H7 (cell line): Measurements from ENCODE around the gene NCOA6. TPM values are rescaled to one million over a fixed set of nuclear protein-coding genes. Genes with fewer than 3 reads are reported as not detected.

ENCODE experiments used
- DNase-seq: peaks from one replicate; pipeline ENCODE4 v3.0.0; 2012
- H3K27me3 ChIP-seq: 2 replicates; pipeline ENCODE4 v1.6.0; 2011; ENCODE audit warnings: mild to moderate bottlenecking, low read length; ENCODE audit not compliant: control insufficient read depth, insufficient read depth
- H3K36me3 ChIP-seq: replicated peaks from 2 replicates; pipeline ENCODE4 v1.5.1; 2011; ENCODE audit warnings: low read length; ENCODE audit not compliant: control insufficient read depth, insufficient read depth
- H3K4me3 ChIP-seq: 2 replicates; pipeline ENCODE4 v1.5.1; 2011; ENCODE audit warnings: low read depth, mild to moderate bottlenecking, control low read depth, low read length, moderate library complexity; ENCODE audit not compliant: insufficient read depth
- total RNA-seq: library from RNA; depleted of rRNA; stranded (reverse); fragments of >200 nt; shearing (Covaris generic); gene quantifications from 2 replicates; pipeline ENCODE4 v1.2.3, GENCODE V29; 2014

Gene NCOA6
- total RNA-seq, 1 experiment from 2014 or later, result 3.7 TPM

- no peak overlapping the region for H3K4me3 ChIP-seq
- no peak for DNase-seq
- peaks cover 18% of the 10 kb centered on the region for H3K27me3 ChIP-seq
- H3K36me3 ChIP-seq, result no peaks in the 10 kb centered on the region
Measured at GRCh38 chr20:34712525-34713192, 112.8 kb downstream of the NCOA6 start.

- H3K27me3 ChIP-seq, result peaks cover 18% of the 10 kb centered on the region
- no peak overlapping the region for H3K4me3 ChIP-seq
- no peaks in the 10 kb centered on the region for H3K36me3 ChIP-seq
- no peak for DNase-seq
Measured at GRCh38 chr20:34711813-34712430, 113.5 kb downstream of the NCOA6 start.

GRCh38 chr20:34710861-34711574 lies 114.4 kb downstream of the NCOA6 start:
- H3K27me3 ChIP-seq, result peaks cover 18% of the 10 kb centered on the region
- H3K4me3 ChIP-seq, result no peak overlapping the region
- no peak for DNase-seq
- H3K36me3 ChIP-seq, result no peaks in the 10 kb centered on the region

- H3K4me3 ChIP-seq, result no peak overlapping the region; the same call in 1 of the 2 replicates
- peaks cover 18% of the 10 kb centered on the region for H3K27me3 ChIP-seq
- no peak for DNase-seq
- H3K36me3 ChIP-seq, result no peaks in the 10 kb centered on the region
Measured at GRCh38 chr20:34710568-34710839, 114.9 kb downstream of the NCOA6 start.

GRCh38 chr20:34709831-34710567 lies 115.5 kb downstream of the NCOA6 start:
- DNase-seq, result peak; percentile 93
- H3K36me3 ChIP-seq, result no peaks in the 10 kb centered on the region
- peaks cover 18% of the 10 kb centered on the region for H3K27me3 ChIP-seq
- peak overlapping the region; percentile 75 for H3K4me3 ChIP-seq

- peak; percentile 97 for DNase-seq
- no peaks in the 10 kb centered on the region for H3K36me3 ChIP-seq
- H3K4me3 ChIP-seq, result peak overlapping the region; percentile 75
- peaks cover 18% of the 10 kb centered on the region for H3K27me3 ChIP-seq
Measured at GRCh38 chr20:34709044-34709830, 116.2 kb downstream of the NCOA6 start.

- Histone ChIP-seq H3K27me3 (peaks cover 19% of the 10 kb centered on the region), H3K36me3 (no peaks in the 10 kb centered on the region), H3K4me3 (peak overlapping the region; percentile 75)
- DNase-seq, result peak; percentile 84
Measured at GRCh38 chr20:34708621-34709043, 116.8 kb downstream of the NCOA6 start.

- H3K36me3 ChIP-seq, result no peaks in the 10 kb centered on the region
- no peak for DNase-seq
- no peak overlapping the region for H3K4me3 ChIP-seq
- peaks cover 29% of the 10 kb centered on the region for H3K27me3 ChIP-seq
Measured at GRCh38 chr20:34706912-34707784, 118.3 kb downstream of the NCOA6 start.

- Histone ChIP-seq H3K4me3 (no peak overlapping the region), H3K27me3 (peaks cover 28% of the 10 kb centered on the region), H3K36me3 (no peaks in the 10 kb centered on the region)
- DNase-seq, result no peak
Measured at GRCh38 chr20:34706302-34706875, 119.1 kb downstream of the NCOA6 start.

- H3K4me3 ChIP-seq, result no peak overlapping the region
- DNase-seq, result peak; percentile 48
Measured at GRCh38 chr20:34705397-34706301, 119.8 kb downstream of the NCOA6 start.

GRCh38 chr20:34705008-34705396 lies 120.4 kb downstream of the NCOA6 start:
- peaks cover 14% of the 10 kb centered on the region for H3K27me3 ChIP-seq

More at GRCh38 chr20:34705397-34706301, 119.8 kb downstream of the NCOA6 start:
- Histone ChIP-seq H3K27me3 (peaks cover 21% of the 10 kb centered on the region), H3K36me3 (no peaks in the 10 kb centered on the region)

GRCh38 chr20:34704177-34705007 lies 121.1 kb downstream of the NCOA6 start, which contains the start of gene TP53INP2:
Gene TP53INP2, plus strand, starts transcription at chr20:34704344. Its CDS starts 4,396 bp downstream, at chr20:34708740.
- H3K4me3 ChIP-seq, result peak within 1 kb of the TSS; percentile 90
- DNase-seq, result peak; percentile 98
- peaks cover 12% of the 10 kb centered on the region for H3K27me3 ChIP-seq
- no peaks in the 10 kb centered on the region for H3K36me3 ChIP-seq

More at GRCh38 chr20:34705008-34705396, 120.4 kb downstream of the NCOA6 start:
- DNase-seq, result no peak
- Histone ChIP-seq H3K36me3 (no peaks in the 10 kb centered on the region), H3K4me3 (peak overlapping the region; percentile 90)
